Psoas muscle (tissue), 8 donors: ENCODE results near the gene PLXNC1. TPM values are rescaled to one million over a fixed set of nuclear protein-coding genes. Genes with fewer than 3 reads are reported as not detected.

Source experiments
- ATAC-seq, 4 donors: fragments of 200-7000 bp; cut with Tn5 transposase; one replicate each; pipeline ENCODE4 v1.9.1; 2020; ENCODE audit warnings: moderate library complexity in 3 of 4, mild to moderate bottlenecking in 2 of 4
- DNase-seq, 2 donors: peaks; one replicate each; pipeline ENCODE4 v3.0.0-alpha.2; 2020
- H3K27ac ChIP-seq: fragments of 200-600 bp; one replicate; pipeline ENCODE4 v1.8.0; 2022
- H3K27me3 ChIP-seq, 3 donors: fragments of 200-600 bp in 1 of 3; one replicate each; pipeline versions ENCODE4 v1.6.1 to v1.8.0; 2013 to 2022; ENCODE audit warnings: low read length in 2 of 3, mild to moderate bottlenecking in 2 of 3, moderate library complexity in 1 of 3; ENCODE audit not compliant: insufficient read depth in 3 of 3
- H3K36me3 ChIP-seq, 2 donors: fragments of 200-600 bp in 1 of 2; one replicate each; pipeline versions ENCODE4 v1.6.1 to v1.8.0; 2013 to 2022; ENCODE audit warnings: low read depth in 1 of 2, mild to moderate bottlenecking in 1 of 2, moderate library complexity in 1 of 2; ENCODE audit not compliant: insufficient read depth in 1 of 2
- H3K4me1 ChIP-seq: fragments of 200-600 bp; one replicate; pipeline ENCODE4 v1.8.0; 2022
- H3K4me3 ChIP-seq: fragments of 200-600 bp; one replicate; pipeline ENCODE4 v1.8.0; 2022; ENCODE audit warnings: mild to moderate bottlenecking
- H3K9me3 ChIP-seq: fragments of 200-600 bp; one replicate; pipeline ENCODE4 v1.8.0; 2022
- CTCF ChIP-seq: fragments of 200-600 bp; IDR thresholded peaks from one replicate; pipeline ENCODE4 v1.8.0; 2022; ENCODE audit warnings: antibody characterized with exemption
- WGBS, 3 donors: extraction: QIAGEN DNeasy Blood & Tissue Kit; methylation state at CpG; one replicate each; pipeline versions ENCODE4 v1.1.6 to v1.1.7; 2013; 5-methylcytosine and 5-hydroxymethylcytosine counted together
- intact Hi-C, 2 donors: fragments of 100-400 bp; cut with DNase I; formaldehyde crosslinking; loops; one replicate each; pipeline versions ENCODE4 v1.11.0 to v1.14.2; 2022
- polyA plus RNA-seq, 3 donors: library from polyadenylated mRNA; stranded (reverse); fragments of 200-250 nt; gene quantifications; one replicate each; pipeline ENCODE4 v1.2.3, GENCODE V29; 2013
- total RNA-seq, 4 donors: library from RNA; stranded (reverse); fragmentation: NEBNext Ultra II Directional in 2 of 4; extraction: Animal tissue kit (Norgen Biotek cat#: 25700) in 2 of 4; gene quantifications; one replicate each; pipeline versions ENCODE4 v1.2.1 to v1.2.4, GENCODE V29; 2021 to 2023
- donor health status: healthy with polysubstance abuse.
- donor health status: DM: no; HTN: no; CAD: no; lungs with moderate emphysema.
- donor health status: Bipolar disorder and iron deficiency.
- donor health status: healthy.
- donor health status: DM: yes; HTN: yes; CAD: no.
- donor health status: DM: no; HTN: no; CAD: no.
- donor health status: DM: no; HTN: no; CAD: no.
- donor health status: DM: yes; HTN: yes; CAD: no.

The PLXNC1 gene
- total and polyA plus RNA-seq, 7 donors, result 0.18 to 4.0 (median 0.52) TPM

DNA sequence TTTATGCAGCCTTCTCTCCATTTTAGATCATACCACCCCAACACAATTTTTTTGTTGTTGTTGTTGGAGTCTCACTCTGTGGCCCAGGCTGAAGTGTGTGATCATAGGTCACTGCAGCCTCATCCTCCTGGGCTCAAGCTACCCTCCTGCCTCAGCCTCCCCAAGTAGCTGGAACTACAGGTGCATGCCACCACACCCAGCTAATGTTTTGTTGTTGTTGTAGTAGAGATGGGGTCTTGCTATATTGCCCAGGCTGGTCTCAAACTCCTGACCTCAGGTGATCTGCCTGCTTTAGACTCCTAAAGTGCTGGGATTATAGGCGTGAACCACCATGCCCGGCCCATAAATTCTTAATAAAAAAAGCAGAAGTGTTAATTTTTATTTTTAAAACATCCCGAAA is 111.6 kb downstream of the PLXNC1 start:
- peak overlapping the region; percentile 82 for H3K27ac ChIP-seq
- no peak overlapping the region for H3K4me3 ChIP-seq
- ATAC-seq (no peak), DNase-seq (no peak)
- no peaks in the 10 kb centered on the region for H3K9me3 ChIP-seq
- WGBS, 3 donors, result 80 to 97% (median 82%) methylated on average over 3 of the region's 3 CpGs
- H3K36me3 ChIP-seq, result no peaks in the 10 kb centered on the region
- TF ChIP-seq CTCF, result no peak
- intact Hi-C loops, result no loop called here
- H3K4me1 ChIP-seq, result peaks cover 26% of the 10 kb centered on the region
- H3K27me3 ChIP-seq, result no peaks in the 10 kb centered on the region

- Histone ChIP-seq H3K4me1 (peaks cover 28% of the 10 kb centered on the region), H3K36me3 (no peaks in the 10 kb centered on the region), H3K4me3 (peak overlapping the region; percentile 73), H3K9me3 (no peaks in the 10 kb centered on the region), H3K27me3 (no peaks in the 10 kb centered on the region), H3K27ac (peak overlapping the region; percentile 82)
- 38 to 50% (median 45%) methylated on average over 13 of the region's 13 CpGs for WGBS, 3 donors
- intact Hi-C loops, result no loop called here
- ATAC-seq (peak; percentile 83 to 88 (median 86)), DNase-seq (no peak)
- TF ChIP-seq CTCF, result no peak
These were observed 112.3 kb downstream of the PLXNC1 start for GRCh38 chr12:94260717-94261116.

DNA sequence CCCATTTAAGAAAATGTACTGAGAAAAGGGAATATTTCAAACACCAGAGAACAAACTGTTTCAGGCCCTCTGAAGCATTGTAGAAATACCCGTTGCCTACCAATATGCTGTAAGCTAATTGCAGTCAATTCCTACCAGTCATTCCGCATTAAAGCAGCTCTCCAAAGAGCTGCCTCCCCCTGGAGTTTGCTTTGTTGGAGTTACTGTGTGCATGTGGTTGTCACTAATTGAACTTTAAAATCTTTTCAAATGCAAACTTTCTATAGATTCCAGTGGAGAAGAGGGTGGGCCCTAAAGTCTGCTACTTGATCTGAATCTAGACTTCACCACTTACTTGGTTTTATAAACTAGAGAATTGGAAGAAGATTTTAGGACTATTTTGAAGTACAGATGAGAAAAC is 112.7 kb downstream of the PLXNC1 start:
- WGBS, 3 donors, result 46 to 63% (median 49%) methylated on average over 2 of the region's 2 CpGs
- peak in 1 of 4 donors; percentile 9 for ATAC-seq
- peaks cover 31% of the 10 kb centered on the region for H3K4me1 ChIP-seq
- H3K36me3 ChIP-seq, result no peaks in the 10 kb centered on the region
- H3K27ac ChIP-seq, result peak overlapping the region; percentile 82
- peak overlapping the region; percentile 73 for H3K4me3 ChIP-seq
- no peak for TF ChIP-seq CTCF
- DNase-seq, result no peak
- intact Hi-C loops, result no loop called here
- no peaks in the 10 kb centered on the region for H3K9me3 ChIP-seq
- H3K27me3 ChIP-seq, result no peaks in the 10 kb centered on the region

- H3K27me3 ChIP-seq, result no peaks in the 10 kb centered on the region
- H3K27ac ChIP-seq, result peak overlapping the region; percentile 82
- peak overlapping the region; percentile 73 for H3K4me3 ChIP-seq
- no peaks in the 10 kb centered on the region for H3K9me3 ChIP-seq
- H3K36me3 ChIP-seq, result no peaks in the 10 kb centered on the region
- peaks cover 37% of the 10 kb centered on the region for H3K4me1 ChIP-seq
- DNase-seq, result no peak
- no peak for TF ChIP-seq CTCF
- WGBS, 3 donors, result 17 to 41% (median 23%) methylated on average over 3 of the region's 3 CpGs
- intact Hi-C loops, result no loop called here
- peak in 1 of 4 donors; percentile 8 for ATAC-seq
These were observed 113.4 kb downstream of the PLXNC1 start for GRCh38 chr12:94261786-94262185.

DNA sequence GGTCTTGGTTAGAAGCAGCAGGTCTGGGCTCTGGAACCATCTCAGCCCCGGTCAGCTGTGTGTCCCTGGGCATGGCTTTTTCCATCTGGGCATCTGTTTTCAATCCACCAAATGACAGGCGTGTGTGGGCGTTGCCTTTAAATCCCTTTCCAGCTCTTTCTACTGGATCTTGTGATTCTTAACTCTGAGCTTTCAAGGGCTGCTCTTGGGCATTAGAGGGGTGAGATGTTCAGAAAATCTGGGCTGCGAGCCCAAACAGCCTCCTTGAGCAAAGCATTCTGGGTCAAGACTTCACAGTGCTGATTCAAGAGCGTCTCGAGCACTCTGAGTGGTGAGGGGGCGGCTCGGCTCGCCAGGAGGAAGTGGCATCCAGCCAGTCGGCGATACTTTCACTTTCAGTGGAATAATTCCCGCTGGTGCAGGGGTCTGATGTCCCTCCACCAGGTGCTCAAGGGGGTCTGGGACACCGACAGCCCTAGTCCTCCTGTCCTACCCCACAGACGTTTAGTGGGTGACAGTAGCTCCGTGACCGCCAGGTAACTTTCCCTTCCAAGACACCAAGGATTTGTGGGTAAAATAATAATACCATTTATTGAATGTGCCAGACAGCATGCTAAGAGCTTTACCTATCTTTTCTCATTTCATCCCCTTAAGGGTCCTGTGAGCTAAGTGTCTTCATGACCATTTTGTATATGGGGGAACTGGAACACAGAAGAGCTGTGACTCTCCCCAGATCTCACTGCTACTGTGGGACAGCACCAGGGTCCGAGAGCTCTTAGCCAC is 114.0 kb downstream of the PLXNC1 start:
- H3K4me3 ChIP-seq, result peak overlapping the region; percentile 73
- intact Hi-C loops, result no loop called here
- H3K36me3 ChIP-seq, result no peaks in the 10 kb centered on the region
- 5 to 13% (median 7%) methylated on average over 17 of the region's 17 CpGs for WGBS, 3 donors
- ATAC-seq (peak; percentile 62 to 77 (median 70)), DNase-seq (peak; percentile 85 to 88)
- peak overlapping the region; percentile 82 for H3K27ac ChIP-seq
- TF ChIP-seq CTCF, result no peak
- H3K9me3 ChIP-seq, result no peaks in the 10 kb centered on the region
- H3K27me3 ChIP-seq, result no peaks in the 10 kb centered on the region
- H3K4me1 ChIP-seq, result peaks cover 40% of the 10 kb centered on the region
